ENCODE results near the gene MMP20. TPM values are rescaled to one million over a fixed set of nuclear protein-coding genes. Genes with fewer than 3 reads are reported as not detected.

The MMP20 gene
- total RNA-seq, 4 donors from 2014 or later = not detected

DNA sequence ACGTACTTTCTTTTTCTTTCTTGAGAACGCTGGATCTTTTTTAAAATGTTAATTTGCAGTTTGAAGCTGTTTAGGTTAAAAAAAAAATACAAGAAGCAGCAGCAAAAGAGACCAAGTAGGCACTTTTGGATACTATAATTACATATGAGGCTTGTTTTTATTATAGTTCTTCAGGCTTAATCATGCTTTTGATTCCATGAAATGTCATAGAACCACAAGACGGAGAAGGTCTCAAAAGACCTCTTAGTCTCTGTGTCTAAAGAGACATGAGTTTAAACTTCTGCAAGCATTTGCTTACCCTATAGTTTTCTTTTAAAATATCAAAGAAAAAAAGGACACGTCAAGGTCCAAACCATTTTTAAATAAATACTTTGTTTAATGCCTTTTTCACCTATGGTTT, 18.8 kb upstream of the MMP20 start:
- Histone ChIP-seq H3K9me3 (no peaks in the 10 kb centered on the region), H3K27ac (no peak overlapping the region), H3K4me3 (no peak overlapping the region), H3K36me3 (no peaks in the 10 kb centered on the region), H3K4me1 (no peaks in the 10 kb centered on the region), H3K27me3 (no peaks in the 10 kb centered on the region)
- no peak for DNase-seq
- TF ChIP-seq, protein P1, sequence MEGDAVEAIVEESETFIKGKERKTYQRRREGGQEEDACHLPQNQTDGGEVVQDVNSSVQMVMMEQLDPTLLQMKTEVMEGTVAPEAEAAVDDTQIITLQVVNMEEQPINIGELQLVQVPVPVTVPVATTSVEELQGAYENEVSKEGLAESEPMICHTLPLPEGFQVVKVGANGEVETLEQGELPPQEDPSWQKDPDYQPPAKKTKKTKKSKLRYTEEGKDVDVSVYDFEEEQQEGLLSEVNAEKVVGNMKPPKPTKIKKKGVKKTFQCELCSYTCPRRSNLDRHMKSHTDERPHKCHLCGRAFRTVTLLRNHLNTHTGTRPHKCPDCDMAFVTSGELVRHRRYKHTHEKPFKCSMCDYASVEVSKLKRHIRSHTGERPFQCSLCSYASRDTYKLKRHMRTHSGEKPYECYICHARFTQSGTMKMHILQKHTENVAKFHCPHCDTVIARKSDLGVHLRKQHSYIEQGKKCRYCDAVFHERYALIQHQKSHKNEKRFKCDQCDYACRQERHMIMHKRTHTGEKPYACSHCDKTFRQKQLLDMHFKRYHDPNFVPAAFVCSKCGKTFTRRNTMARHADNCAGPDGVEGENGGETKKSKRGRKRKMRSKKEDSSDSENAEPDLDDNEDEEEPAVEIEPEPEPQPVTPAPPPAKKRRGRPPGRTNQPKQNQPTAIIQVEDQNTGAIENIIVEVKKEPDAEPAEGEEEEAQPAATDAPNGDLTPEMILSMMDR (IDR thresholded peaks at IDR 0.05) = no peak
- TF ChIP-seq POLR2A (IDR thresholded peaks at IDR 0.05) = no peak

DNA sequence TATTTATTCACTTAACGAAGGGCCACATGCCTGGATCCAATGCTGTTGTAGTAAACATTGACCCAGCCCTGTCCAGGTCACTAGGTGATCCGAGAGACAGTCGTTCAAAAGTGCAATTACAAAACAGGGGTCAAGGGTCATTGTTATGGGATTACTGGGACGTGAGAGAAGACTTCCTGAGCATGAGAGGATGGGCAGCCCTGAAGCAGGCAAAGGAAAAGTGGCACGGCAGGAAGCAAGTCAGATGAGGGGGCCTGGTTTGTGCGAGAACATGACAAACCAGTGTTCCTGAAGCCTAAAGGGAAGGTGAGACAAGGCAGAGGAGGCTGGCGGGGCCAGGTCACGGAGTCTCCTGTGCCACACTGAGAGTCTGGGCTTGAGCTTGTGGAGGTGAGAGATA, 15.8 kb upstream of the MMP20 start:
- peak overlapping the region in 1 of 4 donors; percentile 14 for H3K27ac ChIP-seq
- no peaks in the 10 kb centered on the region for H3K9me3 ChIP-seq
- peak overlapping the region in 1 of 4 donors; percentile 2 for H3K4me3 ChIP-seq
- H3K36me3 ChIP-seq = no peaks in the 10 kb centered on the region
- H3K27me3 ChIP-seq = no peaks in the 10 kb centered on the region
- TF ChIP-seq POLR2A (IDR thresholded peaks at IDR 0.05) = no peak
- TF ChIP-seq, protein P1 (IDR thresholded peaks at IDR 0.05) = no peak
- no peaks in the 10 kb centered on the region for H3K4me1 ChIP-seq
- peak in 2 of 3 donors; percentile 53 to 71 for DNase-seq

DNA sequence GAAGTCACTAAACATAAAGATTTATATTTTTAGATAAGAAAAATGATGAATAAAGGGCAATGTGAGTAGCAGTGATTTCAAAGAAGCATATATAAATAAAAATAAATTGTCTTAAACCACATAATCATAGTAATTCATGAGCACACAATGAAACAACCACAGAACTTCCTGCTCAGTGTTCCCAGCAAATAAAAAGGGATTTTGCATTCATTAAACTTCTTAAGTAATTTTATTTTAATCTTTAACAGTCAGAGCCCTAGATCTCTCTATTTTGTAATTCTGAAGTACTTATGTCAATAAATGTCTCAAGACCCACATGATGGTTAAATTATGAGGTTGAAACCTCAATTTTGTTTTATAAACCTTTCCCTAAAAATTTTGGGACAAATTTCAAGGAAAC, 14.5 kb upstream of the MMP20 start:
- Histone ChIP-seq H3K27me3 (no peaks in the 10 kb centered on the region), H3K4me3 (no peak overlapping the region), H3K27ac (no peak overlapping the region), H3K4me1 (no peaks in the 10 kb centered on the region), H3K9me3 (no peaks in the 10 kb centered on the region), H3K36me3 (no peaks in the 10 kb centered on the region)
- DNase-seq = no peak
- no peak for TF ChIP-seq POLR2A (IDR thresholded peaks at IDR 0.05)
- TF ChIP-seq, protein P1 (IDR thresholded peaks at IDR 0.05) = no peak

DNA sequence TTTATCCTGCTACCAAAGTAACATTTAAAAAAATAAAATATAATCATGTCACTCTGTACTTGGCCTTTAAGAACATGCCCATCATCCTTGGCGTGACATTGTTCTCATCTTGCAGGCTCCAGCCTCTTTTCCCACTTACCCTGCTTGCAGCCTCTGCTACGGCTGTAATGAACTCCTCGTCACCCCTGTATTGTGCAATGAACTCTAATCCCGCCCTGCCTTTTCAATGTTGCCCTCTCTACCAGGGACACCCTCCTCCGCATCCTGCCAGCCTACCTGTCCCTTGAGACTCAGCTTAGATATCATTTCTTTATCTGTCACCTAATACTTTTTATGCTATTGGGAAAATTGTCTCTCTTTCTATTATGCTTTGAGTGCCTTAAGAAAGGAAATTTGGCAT, 12.6 kb upstream of the MMP20 start:
- no peaks in the 10 kb centered on the region for H3K36me3 ChIP-seq
- H3K27ac ChIP-seq = no peak overlapping the region
- no peaks in the 10 kb centered on the region for H3K9me3 ChIP-seq
- no peaks in the 10 kb centered on the region for H3K4me1 ChIP-seq
- H3K4me3 ChIP-seq = no peak overlapping the region
- no peaks in the 10 kb centered on the region for H3K27me3 ChIP-seq
- TF ChIP-seq, protein P1 (IDR thresholded peaks at IDR 0.05) = no peak
- no peak for TF ChIP-seq POLR2A (IDR thresholded peaks at IDR 0.05)
- DNase-seq = no peak

DNA sequence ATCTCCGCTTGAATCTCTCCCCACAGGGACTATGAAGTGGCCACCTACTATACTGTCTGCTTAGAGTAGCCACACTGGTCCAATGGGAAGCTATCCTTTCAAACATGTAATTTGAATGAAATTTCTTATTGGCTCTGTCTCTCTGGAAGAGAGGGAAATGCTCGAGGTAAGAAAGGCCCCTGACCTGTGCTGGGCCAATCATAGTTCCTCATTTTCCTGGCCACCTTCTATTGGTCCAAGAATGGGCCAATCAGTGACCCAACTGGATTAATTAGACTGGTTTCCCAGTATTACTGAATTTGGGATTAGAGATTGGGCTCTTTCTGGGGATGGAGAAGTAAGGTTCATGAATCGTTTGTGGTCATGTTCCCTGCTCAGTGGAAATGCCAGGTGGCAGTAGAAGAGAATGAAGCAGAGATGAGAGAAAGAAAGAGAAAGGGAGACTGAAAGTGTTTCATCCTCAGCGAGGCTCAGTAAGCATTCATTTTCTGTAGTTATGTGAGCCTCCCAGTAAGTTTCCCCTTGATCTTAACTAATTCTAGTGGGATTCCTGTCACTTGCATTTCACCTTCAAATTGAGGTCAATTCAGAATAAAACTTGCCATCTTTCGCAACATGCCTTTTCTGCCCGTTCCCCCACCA, 8.4 kb upstream of the MMP20 start:
- Histone ChIP-seq H3K36me3 (no peaks in the 10 kb centered on the region), H3K4me1 (peaks cover 0 to 10% (median 0%) of the 10 kb centered on the region in 4 donors), H3K27me3 (no peaks in the 10 kb centered on the region), H3K27ac (no peak overlapping the region), H3K4me3 (no peak overlapping the region), H3K9me3 (no peaks in the 10 kb centered on the region)
- TF ChIP-seq POLR2A (IDR thresholded peaks at IDR 0.05) = no peak
- TF ChIP-seq, protein P1 (IDR thresholded peaks at IDR 0.05) = no peak
- no peak for DNase-seq
